ENCODE results near the gene TFF3.

DNA sequence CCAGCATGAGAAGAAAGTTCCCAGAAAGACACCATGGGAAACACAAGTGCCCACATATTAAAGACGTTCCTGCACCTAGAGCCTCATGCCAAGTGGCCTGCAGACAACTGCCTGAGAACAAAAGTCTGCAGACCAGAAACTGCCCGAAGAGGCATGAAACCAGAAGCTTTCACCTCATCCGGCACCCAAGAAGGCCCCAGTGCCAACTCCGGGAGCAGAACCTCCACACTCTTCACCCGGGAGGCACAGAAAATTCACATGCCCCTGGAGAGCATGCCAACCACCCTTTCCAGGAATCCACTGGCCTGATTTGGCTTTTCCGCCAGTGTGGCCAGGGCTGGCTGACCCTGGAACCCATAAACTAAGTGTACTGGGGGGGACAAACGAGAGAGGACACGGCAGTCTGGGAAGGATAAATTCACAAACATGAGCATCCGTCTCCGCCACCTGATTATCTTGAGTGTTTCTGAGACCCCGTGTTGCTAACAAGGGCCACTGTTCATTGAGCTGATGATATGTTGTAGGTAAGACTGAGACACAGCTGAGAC, 28.8 kb upstream of the TFF3 start:
- TF ChIP-seq, protein P1, sequence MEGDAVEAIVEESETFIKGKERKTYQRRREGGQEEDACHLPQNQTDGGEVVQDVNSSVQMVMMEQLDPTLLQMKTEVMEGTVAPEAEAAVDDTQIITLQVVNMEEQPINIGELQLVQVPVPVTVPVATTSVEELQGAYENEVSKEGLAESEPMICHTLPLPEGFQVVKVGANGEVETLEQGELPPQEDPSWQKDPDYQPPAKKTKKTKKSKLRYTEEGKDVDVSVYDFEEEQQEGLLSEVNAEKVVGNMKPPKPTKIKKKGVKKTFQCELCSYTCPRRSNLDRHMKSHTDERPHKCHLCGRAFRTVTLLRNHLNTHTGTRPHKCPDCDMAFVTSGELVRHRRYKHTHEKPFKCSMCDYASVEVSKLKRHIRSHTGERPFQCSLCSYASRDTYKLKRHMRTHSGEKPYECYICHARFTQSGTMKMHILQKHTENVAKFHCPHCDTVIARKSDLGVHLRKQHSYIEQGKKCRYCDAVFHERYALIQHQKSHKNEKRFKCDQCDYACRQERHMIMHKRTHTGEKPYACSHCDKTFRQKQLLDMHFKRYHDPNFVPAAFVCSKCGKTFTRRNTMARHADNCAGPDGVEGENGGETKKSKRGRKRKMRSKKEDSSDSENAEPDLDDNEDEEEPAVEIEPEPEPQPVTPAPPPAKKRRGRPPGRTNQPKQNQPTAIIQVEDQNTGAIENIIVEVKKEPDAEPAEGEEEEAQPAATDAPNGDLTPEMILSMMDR (conservative IDR thresholded peaks at IDR 0.05 in 1 of 2, IDR thresholded peaks at IDR 0.05 in 1 of 2; ENCODE audit: extremely low read depth in 1 of 2, insufficient read depth in 1 of 2, low read depth in 1 of 2, low read length in 2 of 2) = no peak
- TF ChIP-seq EZH2 (IDR thresholded peaks at IDR 0.05; ENCODE audit: borderline replicate concordance, low read length) = no peak

Measured in mammary epithelial cell (primary cell).